ENCODE results near the gene SNX3.

The SNX3 gene

DNA sequence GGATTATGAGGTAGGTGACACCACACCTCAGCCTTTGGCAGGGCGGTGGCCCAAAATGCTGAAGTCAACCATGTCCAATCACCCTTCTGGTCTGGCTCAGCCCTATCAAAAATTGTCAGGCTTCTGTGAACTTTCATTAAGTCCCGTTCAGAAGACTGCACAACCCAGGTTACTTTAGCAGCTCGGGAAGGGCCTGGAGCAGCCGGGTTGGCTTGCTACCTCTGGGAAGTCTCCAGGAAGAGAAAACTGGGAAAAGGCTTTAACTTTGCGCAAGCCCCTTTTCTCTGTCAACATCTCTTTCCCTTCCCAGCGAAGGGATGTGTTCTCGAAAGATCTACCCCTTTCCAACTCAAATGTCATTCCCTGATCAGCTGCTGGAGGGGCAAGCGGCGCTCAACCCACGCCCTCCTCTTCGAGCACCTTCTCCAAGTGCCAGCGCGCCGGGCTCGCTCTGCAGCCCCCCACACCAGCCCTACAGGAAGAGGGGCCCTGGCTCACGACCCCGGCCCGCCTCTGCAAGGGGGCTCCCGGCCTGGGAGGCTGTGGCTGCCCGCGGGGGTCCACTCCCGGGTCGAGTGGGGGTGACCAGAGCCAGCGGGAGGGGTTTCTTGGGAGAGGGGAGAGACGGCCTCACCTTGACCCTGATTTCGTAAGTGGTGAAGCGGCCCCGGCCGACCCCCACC, 573 bp downstream of the SNX3 start:
- H3K4me3 ChIP-seq (ENCODE audit: low read depth, low read length) = peak overlapping the region; percentile 94
- peak; percentile 50 for DNase-seq (ENCODE audit: low read depth)
- TF ChIP-seq, protein P1, sequence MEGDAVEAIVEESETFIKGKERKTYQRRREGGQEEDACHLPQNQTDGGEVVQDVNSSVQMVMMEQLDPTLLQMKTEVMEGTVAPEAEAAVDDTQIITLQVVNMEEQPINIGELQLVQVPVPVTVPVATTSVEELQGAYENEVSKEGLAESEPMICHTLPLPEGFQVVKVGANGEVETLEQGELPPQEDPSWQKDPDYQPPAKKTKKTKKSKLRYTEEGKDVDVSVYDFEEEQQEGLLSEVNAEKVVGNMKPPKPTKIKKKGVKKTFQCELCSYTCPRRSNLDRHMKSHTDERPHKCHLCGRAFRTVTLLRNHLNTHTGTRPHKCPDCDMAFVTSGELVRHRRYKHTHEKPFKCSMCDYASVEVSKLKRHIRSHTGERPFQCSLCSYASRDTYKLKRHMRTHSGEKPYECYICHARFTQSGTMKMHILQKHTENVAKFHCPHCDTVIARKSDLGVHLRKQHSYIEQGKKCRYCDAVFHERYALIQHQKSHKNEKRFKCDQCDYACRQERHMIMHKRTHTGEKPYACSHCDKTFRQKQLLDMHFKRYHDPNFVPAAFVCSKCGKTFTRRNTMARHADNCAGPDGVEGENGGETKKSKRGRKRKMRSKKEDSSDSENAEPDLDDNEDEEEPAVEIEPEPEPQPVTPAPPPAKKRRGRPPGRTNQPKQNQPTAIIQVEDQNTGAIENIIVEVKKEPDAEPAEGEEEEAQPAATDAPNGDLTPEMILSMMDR (conservative IDR thresholded peaks at IDR 0.05; ENCODE audit: low read depth, low read length) = no peak

DNA sequence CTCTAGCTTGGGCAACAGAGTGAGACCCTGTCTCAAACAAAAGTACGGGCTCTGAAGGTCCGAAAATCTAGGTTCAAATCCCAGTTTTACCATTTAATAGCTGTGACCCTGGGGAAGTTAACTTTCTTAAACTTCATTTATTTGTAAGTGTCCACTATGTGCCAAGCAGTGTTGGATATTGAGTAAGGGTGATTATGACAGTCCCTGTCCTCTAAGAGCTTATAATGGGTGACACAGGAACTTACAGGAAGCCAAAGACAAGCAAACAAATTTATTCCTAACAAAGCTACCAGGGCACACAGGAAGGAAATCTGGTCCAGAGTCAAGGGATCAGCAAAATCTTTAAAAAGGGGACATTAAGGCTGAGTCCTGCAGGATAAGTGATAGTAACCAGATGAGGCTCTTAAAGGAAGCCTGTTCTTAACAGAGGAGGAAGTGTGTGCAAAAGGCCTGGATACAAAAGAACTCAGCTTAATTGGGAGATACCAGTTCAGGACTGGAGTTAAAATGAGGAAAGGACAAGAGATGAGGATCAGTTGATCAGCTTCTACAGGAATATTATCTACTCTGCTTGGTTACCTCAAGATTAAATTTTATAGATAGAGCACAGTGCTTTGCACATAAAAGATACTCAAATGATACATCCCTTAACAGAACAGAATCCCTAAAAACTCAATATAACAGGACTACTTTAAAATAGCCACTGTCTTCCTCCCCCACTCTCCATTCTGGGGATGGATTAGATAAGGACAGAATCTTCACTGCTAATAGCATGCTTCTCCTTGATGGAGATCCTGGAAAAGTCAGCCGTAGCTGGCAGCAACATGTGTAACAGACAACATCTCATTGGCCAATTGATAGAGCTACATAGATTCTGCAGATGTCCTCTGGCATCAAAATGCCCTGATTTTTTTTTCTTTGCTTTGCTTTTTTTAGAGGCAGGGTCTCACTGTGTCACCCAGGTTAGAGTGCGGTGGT, 6.1 kb downstream of the SNX3 start:
- TF ChIP-seq, protein P1 (conservative IDR thresholded peaks at IDR 0.05; ENCODE audit: low read depth, low read length) = no peak
- H3K4me3 ChIP-seq (ENCODE audit: low read depth, low read length) = no peak overlapping the region
- DNase-seq (ENCODE audit: low read depth) = no peak

DNA sequence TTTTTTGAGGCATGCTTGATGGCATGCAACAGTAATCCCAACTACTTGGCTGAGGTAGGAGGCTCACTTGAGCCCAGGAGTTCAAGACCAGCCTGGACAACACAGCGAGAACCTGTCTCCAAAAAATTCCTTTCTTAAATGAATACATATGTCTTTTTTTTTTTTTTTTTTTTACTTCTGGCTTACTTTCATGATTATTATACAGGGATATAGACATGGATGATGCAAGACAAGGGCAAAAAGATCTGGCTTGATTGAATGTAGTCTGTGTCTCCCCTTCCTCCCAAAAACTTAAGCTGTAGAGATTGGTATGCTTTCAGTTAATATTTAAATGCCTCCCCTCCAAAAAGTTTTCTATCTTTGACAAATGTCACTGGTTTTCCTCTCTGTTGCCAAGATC, 7.6 kb downstream of the SNX3 start:
- TF ChIP-seq, protein P1 (conservative IDR thresholded peaks at IDR 0.05; ENCODE audit: low read depth, low read length) = no peak
- no peak overlapping the region for H3K4me3 ChIP-seq (ENCODE audit: low read depth, low read length)
- DNase-seq (ENCODE audit: low read depth) = no peak

DNA sequence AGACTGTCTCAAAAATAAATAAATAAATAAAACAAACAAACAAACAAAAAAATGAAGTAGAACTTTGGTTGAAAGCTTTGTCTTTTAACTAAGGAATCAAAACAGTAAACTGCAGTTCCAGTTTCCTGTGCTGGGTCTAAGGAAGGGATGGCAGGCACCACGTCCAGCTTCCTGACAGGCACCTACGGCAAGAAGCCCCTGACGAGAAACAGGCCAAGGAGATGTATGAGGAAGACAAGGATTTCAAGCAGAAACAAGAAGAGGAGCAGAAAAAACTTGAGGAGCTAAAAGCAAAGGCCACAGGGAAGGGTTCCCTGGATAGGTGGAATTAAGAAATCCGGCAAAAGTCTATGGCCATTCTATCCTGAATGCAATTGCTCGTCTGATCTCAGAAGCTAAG, 8.8 kb downstream of the SNX3 start:
- TF ChIP-seq, protein P1 (conservative IDR thresholded peaks at IDR 0.05; ENCODE audit: low read depth, low read length) = no peak
- DNase-seq (ENCODE audit: low read depth) = no peak
- no peak overlapping the region for H3K4me3 ChIP-seq (ENCODE audit: low read depth, low read length)

DNA sequence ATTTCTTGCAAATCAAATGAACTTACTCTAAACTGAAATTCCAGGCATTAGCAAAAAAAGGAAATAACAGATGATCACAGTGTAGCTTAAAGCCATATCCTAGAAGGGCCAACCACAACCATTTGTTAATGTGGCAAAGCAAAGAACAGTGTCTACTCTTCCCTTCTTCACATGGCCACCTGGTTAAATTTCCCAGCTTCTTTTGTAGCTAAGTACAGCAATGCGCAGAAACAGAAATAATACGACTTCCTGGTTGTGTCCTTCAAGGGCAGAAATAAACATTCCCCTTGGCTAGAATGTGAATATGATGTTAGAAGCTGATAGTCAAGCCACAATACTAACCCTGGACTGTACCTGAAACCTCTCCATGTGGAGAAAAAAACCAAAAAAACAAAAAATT, 9.6 kb downstream of the SNX3 start:
- TF ChIP-seq, protein P1 (conservative IDR thresholded peaks at IDR 0.05; ENCODE audit: low read depth, low read length) = no peak
- no peak overlapping the region for H3K4me3 ChIP-seq (ENCODE audit: low read depth, low read length)
- no peak for DNase-seq (ENCODE audit: low read depth)

DNA sequence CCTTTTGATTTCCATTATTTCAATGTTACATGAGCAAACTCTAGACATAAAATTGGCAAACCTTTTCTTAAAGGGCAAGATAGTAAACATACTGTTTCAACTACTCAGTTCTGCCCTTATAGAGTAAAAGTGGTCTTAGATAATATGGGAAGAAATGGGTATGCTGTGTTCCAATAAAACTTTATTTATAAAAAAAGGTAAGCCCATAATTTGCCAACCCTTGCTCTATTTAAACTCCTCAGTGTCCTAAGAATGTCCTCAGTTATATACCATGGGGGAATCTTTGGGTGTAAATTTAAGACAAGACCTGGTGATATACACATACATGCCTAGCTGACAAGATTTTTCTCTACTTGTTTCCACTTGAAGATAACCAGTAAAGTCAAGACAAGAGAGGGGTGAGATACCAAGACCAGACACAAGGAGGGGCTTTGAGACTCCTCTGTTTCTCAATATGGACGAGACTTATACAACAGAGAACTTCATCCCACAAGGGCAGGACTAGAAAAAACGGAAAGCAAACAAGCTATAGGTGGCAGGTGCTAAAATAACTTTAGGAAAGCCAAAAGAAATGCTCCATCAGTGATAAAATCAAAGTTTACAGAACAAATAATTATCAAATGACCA, 10.5 kb downstream of the SNX3 start:
- no peak overlapping the region for H3K4me3 ChIP-seq (ENCODE audit: low read depth, low read length)
- TF ChIP-seq, protein P1 (conservative IDR thresholded peaks at IDR 0.05; ENCODE audit: low read depth, low read length) = peak; percentile 67
- DNase-seq (ENCODE audit: low read depth) = peak; percentile 74
